GM19467 (cell line): ENCODE measurements around the gene TMEM207.
"Not testable (repeated sequence)": the region's sequence is repeated elsewhere in the genome, so short reads cannot be mapped to it uniquely, and the experiment has no call there.

Source experiments
- ATAC-seq: cut with Tn5 transposase; IDR thresholded peaks from one replicate; pipeline ENCODE4 v1.9.1; 2021; ENCODE audit warnings: mild to moderate bottlenecking, moderate library complexity; ENCODE audit not compliant: unreplicated experiment

TMEM207 gene

GRCh38 chr3:190449801-190450200 lies at the start of gene TMEM207:
Gene TMEM207, minus strand, starts transcription at chr3:190449901. Its CDS starts 92 bp downstream, at chr3:190449809.
- no peak for ATAC-seq

DNA sequence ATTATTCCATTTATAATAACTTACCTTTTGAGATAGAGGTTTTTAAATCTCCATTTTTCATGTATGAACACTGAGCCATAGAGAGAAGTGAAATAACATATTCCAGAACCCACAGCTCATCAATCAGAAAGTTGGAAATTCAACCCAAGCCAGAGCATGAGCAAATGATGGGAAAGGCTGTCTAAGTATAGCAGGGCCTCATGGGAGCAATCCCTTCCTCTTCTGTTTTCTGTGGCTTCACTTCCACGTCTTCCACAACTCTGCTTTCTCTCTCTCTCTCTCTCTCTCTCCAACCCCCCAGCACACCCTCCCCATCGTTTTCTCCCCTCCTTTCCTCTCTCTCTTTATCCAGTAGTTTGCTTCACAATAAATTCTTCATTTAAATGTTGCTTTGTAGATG lies 49.4 kb upstream of the TMEM207 start:
- ATAC-seq: no peak

DNA sequence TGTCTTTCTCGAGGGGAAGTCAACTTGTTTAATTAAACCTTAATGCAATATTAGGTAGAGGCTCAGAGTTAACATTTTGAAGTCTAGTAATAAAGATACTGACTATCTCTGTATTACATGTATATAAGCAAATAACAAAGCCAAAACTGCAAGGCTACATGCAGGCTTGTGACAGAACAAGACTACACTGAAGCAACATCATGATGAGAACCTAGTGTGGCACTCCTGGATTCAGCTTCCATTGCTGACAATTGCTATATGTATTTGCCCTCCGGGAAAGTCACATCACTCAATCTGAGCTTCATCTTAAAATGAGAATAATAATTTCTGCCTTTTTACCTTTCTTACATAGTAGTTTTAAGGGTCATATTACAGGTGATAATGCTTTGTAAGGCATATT lies 48.6 kb upstream of the TMEM207 start:
- no peak for ATAC-seq

DNA sequence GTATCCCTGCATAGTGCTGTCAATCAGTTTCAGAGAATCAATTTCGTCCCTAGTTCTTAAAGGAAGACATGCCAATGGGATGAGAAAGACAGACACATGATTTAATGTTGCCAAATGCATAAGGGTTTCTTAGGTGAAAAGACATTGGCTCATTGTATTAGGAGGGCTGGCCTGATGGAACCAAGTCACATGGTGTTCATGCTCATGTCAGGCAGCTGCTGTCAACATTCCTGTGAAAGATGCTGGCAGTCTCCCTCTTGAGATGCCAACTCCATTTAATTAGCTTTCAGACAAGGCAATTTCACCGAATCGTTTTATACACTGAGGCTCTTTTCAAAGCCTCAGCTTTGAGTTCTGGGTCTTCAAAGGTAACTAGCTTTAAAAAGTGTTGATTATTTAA lies 48.1 kb upstream of the TMEM207 start:
- no peak for ATAC-seq

GRCh38 chr3:190496859-190497258 lies 47.2 kb upstream of the TMEM207 start:
- no peak for ATAC-seq

DNA sequence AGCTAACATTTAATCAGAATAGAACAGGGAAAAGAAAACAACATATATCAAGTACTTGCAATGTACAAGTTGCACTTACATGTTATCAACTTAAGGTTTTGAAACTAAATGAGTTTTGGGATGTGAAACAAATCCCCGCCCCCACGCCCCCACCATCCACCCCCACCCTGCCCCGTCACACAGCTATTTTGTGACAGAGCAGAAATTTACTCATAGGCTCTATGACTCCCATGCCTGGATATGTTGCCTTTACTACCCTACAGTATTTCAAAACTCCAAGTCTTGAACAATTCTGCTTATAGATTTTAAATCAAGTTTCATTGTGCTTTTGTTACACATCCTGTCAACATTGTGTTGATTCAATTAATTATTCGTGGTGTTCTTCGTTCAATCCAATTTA lies 46.1 kb upstream of the TMEM207 start:
- ATAC-seq: no peak

DNA sequence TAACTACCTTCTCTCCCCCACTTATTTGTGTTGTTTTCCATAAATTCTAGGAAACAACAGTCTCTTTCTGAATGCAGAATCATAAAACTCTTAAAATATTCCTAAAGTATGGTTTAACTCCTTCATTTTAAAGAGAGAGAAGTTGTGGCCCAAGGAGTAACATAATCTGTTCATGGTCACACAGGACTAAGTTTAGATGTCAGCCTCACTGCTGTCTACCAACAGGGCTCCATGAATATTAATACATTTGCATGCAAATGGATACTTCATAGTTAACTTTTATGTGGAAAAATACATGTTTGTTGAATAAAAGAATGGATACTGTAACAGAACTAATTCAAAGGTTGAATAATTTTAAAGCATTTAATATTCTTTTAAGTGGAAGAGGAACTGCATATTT lies 45.7 kb upstream of the TMEM207 start:
- no peak for ATAC-seq

DNA sequence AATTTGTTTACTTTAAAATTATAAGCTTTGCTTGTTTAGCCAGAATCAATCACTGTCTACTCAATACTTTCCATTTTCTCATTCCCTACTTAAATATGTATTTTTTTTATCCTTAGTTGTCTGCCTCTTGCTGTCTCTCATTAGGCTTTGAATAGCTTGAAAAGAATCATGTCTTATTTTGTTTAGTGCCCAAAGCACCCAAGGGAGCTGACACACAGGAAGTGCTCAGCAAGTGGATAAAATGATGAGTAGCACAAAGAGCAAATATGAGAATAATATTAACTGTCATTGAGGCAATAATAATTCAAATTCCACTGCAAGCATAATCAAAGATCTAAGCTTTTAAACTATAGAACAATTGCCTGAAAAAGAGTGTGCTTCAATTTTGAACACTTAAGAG lies 45.2 kb upstream of the TMEM207 start:
- ATAC-seq: no peak

DNA sequence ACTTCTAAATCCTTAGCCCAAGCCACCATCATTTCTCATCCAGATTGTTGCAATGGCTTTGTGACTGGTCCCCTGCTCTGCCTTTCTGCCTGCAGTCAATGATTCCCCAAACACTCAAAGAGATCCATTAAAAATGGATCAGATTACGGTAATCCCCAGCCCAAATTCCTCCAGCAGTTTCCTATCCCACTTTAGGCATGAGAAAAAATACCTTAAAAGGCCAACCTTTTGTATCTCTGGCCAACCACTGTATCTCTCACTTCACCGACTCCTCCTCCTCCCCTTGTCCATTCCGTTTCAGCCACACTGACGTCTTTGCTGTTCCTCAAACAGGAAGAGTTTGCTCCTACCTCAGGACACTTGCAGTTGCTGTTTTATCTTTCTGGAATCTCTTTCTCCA lies 43.3 kb upstream of the TMEM207 start:
- ATAC-seq: no peak

DNA sequence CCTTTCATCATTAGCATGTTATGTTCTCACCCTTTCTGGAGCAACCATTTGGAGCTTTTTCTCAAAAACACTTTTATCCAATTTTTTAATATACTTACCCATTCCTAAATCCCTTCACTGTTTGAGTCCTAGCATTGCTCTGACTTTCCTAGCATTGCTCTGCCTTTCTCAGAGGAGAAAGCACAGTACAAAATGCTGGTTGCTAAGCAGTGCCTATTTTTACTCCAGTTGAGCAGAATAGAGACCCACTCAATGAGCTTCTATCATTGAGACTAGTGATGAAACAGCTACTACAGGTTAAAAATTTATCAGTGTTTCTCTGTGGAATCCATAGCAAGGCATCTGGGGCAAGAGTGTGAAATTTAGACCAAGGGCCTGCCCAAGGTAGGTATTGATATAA lies 42.4 kb upstream of the TMEM207 start:
- ATAC-seq: no peak

DNA sequence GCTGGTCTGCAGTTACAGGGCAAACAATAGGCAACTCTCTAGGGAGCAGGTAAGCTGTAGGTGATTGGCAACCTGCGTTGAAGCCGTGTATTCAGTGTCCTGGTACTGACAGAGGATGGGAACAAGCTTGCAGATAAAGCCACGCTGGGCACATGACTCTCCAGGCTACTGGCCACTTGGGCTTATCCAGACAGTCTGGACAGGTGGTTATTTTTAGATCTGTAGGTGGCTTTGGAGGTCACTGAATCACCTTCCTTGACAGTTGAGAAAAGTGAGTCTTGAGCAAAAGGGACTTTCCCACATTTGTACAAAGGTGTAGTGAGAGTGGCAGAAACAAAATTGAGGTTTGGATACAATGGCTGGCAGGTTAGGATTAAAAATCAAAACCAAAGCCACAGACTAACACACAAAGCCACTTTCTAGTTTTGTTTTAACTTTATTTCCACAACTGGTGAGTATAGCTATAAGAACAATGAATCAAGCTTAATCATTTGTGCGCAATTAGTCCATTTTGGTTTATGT lies 41.9 kb upstream of the TMEM207 start:
- no peak for ATAC-seq

DNA sequence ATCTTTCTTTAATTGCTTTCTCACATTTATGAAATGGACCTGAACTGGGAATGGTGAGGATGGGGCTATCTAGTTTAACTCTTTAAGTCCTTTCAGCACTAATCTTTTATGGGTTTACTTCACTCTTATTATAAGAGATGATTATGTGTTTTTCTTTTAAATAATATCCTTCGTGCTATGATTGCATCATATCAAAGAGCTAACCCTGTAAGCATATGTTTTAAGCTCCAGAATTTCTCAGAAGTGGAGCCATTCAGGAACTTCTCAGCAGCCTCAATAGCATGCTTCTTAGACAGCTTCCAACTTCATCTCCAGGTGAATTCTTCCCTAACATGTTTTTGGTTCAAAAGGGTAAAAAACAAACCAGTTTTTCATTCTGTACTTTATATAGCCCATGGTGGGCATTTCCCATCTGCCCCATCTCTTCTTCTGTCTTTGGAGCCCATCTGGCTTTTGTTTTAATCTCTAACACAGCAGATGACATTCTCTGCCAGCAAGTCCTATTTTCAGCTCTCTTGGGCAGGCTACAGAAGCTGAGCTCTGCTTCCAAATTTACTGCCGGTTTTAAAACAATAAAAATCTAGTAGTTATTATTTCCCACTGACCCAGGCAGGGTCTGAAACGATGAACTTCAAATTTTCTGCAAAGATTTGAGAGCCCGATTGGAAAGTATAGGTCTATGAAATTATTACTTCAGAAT lies 37.4 kb upstream of the TMEM207 start:
- no peak for ATAC-seq

GRCh38 chr3:190486533-190486864 lies 36.8 kb upstream of the TMEM207 start:
- no peak for ATAC-seq

DNA sequence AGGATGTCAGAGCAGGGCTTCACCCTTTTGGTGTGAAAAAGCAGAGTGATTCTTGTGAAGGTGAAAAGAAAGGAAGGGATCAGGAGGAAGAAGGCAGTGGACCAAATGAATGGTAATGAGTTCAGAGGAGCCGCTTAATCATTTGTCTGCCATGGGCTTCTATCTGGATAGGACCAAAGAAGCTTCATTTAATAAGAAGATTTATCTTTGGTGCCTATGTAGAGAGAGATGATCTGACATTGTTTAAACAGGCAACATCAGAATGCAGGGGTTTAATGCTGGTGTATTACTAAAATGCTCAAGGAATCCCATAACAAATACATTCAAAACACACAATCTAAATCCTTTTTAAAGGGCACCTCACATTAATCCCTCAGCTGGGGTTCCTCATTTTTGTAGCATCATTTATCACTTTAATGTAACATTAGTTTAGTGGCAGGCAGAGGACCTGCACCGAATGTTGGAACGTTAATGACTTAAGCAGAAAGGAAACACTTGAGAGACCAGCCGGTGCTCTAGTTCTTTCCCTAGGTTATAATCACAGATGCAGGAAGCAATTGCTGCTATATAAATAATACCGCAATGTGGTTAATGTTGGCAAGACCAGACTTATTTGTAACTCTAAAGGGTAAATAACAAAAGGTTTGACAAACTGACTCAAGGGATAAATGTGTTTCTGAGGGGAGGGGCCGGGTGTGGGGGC lies 36.3 kb upstream of the TMEM207 start:
- ATAC-seq: no peak

DNA sequence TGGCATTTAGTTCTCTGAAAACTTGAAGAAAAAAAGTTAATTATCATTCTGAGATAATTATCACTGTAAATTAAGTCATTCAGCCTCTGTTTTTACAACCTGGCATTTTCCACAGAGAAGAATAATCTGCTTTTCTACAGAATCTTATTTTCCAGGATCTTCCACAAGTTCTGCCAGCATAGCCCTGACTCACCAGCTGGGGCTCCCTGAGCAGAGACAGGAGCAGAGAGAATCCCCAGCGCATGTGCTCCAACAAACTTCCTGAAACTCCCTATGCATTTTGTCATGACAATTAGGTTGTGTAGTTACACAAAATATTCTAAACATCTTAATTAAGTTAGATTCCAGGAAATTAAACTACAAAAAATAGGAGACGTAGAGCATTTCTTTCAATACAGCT lies 32.1 kb upstream of the TMEM207 start:
- ATAC-seq: no peak

DNA sequence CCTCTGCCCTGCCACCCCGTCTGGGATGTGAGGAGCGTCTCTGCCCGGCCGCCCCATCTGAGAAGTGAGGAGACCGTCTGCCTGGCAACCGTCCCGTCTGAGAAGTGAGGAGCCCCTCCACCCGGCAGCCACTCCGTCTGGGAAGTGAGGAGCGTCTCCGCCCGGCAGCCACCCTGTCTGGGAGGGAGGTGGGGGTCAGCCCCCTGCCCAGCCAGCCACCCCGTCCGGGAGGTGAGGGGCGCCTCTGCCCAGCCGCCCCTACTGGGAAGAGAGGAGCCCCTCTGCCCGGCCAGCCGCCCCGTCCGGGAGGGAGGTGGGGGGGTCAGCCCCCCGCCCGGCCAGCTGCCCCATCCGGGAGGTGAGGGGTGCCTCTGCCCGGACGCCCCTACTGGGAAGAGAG lies 23.6 kb upstream of the TMEM207 start:
- ATAC-seq: not testable (repeated sequence)

DNA sequence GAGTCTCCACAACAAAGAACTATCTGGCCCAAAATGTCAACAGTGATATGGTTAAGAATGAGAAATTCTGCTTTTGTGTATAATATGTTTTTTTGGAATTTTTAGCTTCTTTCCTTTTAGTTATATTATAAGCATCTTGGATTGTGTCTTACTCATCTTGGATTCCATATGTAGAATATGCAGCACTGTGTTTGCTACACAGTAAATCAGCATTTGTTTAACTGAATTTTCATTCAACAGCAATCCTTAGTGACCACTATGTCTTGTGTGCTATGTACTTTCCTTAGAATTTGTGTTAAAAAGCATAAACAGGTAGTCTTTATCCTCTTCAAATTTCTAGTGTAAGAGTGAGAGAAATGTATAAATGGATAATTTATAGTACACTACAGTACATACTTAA lies 18.2 kb upstream of the TMEM207 start:
- no peak for ATAC-seq

DNA sequence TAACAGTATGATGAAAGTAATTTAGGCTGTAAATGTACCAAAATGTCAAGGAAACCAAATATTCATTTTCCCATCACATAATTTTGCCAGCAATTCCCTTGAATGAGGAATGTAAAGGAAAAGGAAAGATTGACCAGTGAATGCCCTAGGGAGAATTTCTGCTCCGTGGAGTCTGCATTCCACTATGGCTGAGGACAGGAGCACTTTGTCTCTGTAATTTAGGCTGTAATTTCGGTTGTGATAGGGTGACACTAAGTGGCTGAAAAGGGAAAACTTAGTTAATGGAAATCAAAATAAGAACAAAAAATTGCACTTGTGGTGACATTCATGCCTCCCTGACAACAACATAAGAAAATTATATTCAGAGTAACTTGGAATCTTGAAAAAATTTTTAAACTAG lies 8.3 kb upstream of the TMEM207 start:
- no peak for ATAC-seq

DNA sequence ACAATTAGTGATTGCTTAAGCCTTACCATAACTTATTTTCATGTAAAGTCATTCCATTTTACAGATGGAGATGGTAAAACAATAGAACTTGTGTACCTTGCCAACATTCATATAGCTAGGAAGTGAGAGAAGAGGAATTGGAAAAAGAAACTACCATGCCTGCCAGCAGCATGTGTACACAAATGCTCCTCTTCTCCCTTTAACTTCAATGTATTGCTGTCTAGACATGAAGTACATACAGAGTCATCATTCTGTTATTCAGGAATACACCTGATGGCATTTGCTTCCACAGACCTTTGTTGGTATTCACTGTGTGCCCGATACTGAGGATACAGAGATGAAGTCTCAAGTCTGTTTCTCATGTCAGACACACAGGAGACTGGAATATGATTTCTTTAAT lies 7.1 kb upstream of the TMEM207 start:
- no peak for ATAC-seq

GRCh38 chr3:190455828-190456227 lies 6.1 kb upstream of the TMEM207 start:
- no peak for ATAC-seq

DNA sequence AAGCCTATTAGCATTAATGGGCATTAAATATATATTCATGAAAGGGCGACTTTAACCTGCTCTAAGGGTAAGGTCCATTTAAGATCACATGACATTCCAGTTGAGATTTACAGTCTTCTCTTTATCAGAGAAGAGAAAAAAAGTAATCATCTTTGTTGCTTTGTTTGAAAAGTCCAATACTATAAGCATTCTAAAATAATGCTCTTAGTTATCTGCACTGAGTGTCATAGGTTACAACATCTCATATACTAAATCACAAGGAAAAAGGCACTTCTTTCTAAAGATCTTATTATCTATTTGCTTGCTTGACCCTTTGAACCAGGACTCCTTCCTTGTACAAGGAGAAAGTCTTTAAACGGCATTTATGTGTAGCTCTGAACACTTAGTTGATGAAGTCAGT lies 1.4 kb downstream of the TMEM207 start:
- ATAC-seq: no peak

DNA sequence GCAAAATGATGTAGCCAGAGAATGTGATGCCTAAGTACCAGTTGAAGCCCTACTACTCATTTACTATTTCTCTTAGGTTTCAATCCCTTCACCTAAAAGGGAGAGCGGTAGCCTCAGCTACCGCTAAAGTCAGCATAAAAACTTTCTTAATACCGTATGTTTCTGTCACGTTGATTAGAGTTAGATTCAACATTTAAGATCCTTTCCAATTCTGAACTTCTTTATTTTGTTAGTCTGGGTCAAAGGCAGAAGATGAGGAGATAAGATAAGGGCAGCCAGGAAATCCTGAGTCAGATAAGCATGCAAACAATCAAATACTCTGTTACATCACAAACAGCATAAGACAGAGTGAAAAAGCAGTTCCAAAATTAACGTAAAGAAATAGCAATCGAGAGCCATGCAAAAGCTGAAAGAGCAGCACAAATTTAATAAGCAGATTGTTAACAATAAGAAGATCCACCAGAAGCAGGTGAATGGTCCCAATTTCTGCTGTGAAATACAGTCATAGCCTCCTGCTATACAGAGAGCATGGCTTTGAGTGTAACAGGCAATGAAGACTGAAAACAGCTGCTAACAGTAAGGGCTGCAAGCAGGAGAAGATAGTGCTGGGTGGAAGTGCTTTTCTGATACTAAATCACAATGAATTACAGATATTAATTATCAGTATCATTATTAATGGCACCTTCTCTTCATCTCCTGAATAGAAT lies 3.0 kb downstream of the TMEM207 start:
- ATAC-seq: no peak
